Suprapubic skin (tissue), 4 donors: Measurements from ENCODE around the gene PGP. TPM values are rescaled to one million over a fixed set of nuclear protein-coding genes. Genes with fewer than 3 reads are reported as not detected.

Source experiments
- DNase-seq, 2 donors: peaks; one replicate each; pipeline ENCODE4 v3.0.0-alpha.2; 2019; ENCODE audit warnings: low spot score in 2 of 2
- H3K27ac ChIP-seq: fragments of 200-600 bp; sonication (generic); one replicate; pipeline ENCODE4 v1.5.1; 2019
- H3K27me3 ChIP-seq: fragments of 200-600 bp; sonication (generic); one replicate; pipeline ENCODE4 v1.5.1; 2019
- H3K36me3 ChIP-seq: fragments of 200-600 bp; sonication (generic); one replicate; pipeline ENCODE4 v1.5.1; 2019
- H3K4me1 ChIP-seq: fragments of 200-600 bp; sonication (generic); one replicate; pipeline ENCODE4 v1.5.1; 2019
- H3K4me3 ChIP-seq: fragments of 200-600 bp; sonication (generic); one replicate; pipeline ENCODE4 v1.5.1; 2019; ENCODE audit warnings: mild to moderate bottlenecking
- H3K9me3 ChIP-seq: fragments of 200-600 bp; sonication (generic); one replicate; pipeline ENCODE4 v1.5.1; 2019
- EP300 ChIP-seq: sonication (generic); formaldehyde crosslinking; IDR thresholded peaks from one replicate; pipeline ENCODE4 v1.6.1; 2017; ENCODE audit warnings: antibody characterized with exemption
- POLR2A ChIP-seq, 2 donors: fragments of 450-650 bp; IDR thresholded peaks; one replicate each; pipeline ENCODE4 v1.6.1; 2017; ENCODE audit warnings: antibody characterized with exemption in 2 of 2, mild to moderate bottlenecking in 2 of 2, moderate library complexity in 2 of 2
- POLR2AphosphoS5 ChIP-seq, 3 donors: sonication (generic); formaldehyde crosslinking; IDR thresholded peaks; one replicate each; pipeline ENCODE4 v1.6.1; 2017; ENCODE audit warnings: antibody characterized with exemption in 3 of 3
- WGBS: methylation state at CpG from one replicate; pipeline ENCODE4 v1.1.5; 2018; 5-methylcytosine and 5-hydroxymethylcytosine counted together
- total RNA-seq, 4 donors: library from RNA; depleted of rRNA; stranded (reverse); fragments of >200 nt; gene quantifications; one replicate each; pipeline ENCODE4 v1.1.0, GENCODE V29; 2016
- TF ChIP-seq, protein P1 (sequence below), 2 donors: fragments of 200-600 bp in 1 of 2; fragments of 450-650 bp in 1 of 2; sonication (generic) in 1 of 2; IDR thresholded peaks; one replicate each; pipeline ENCODE4 v1.5.1; 2016 to 2019; ENCODE audit warnings: antibody characterized with exemption in 2 of 2, mild to moderate bottlenecking in 1 of 2, moderate library complexity in 1 of 2

Gene PGP
- total RNA-seq, 4 donors from 2014 or later = 6.8 to 9.5 (median 7.6) TPM

DNA sequence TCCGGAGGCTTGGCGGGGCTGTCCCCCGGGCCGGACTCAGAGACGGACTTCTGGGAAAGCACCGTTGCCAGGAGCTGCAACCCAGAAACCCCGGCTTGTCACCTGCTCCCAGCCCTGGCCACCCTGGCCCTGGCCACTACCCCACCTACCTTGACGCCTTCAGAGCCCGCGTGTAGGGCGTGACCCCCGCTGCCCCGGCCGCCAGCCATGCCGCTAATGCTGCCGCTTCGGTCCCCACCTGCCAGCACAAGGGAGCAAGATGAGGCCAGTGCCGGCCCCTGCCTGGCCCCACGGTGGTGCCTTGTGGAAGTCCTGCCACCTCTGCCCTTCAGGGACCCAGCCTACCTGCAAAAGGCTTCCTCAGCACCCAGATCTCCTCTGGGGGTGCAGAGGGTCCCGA is 29.7 kb downstream of the PGP start:
- DNase-seq = no peak
- Histone ChIP-seq H3K9me3 (no peaks in the 10 kb centered on the region), H3K4me1 (peaks cover 7% of the 10 kb centered on the region), H3K27me3 (no peaks in the 10 kb centered on the region), H3K27ac (no peak overlapping the region), H3K36me3 (no peaks in the 10 kb centered on the region), H3K4me3 (no peak overlapping the region)
- 93% methylated on average over 6 of the region's 20 CpGs for WGBS
- TF ChIP-seq POLR2AphosphoS5 (IDR thresholded peaks at IDR 0.05) (no peak), POLR2A (IDR thresholded peaks at IDR 0.05) (no peak), EP300 (no peak)
- TF ChIP-seq, protein P1, sequence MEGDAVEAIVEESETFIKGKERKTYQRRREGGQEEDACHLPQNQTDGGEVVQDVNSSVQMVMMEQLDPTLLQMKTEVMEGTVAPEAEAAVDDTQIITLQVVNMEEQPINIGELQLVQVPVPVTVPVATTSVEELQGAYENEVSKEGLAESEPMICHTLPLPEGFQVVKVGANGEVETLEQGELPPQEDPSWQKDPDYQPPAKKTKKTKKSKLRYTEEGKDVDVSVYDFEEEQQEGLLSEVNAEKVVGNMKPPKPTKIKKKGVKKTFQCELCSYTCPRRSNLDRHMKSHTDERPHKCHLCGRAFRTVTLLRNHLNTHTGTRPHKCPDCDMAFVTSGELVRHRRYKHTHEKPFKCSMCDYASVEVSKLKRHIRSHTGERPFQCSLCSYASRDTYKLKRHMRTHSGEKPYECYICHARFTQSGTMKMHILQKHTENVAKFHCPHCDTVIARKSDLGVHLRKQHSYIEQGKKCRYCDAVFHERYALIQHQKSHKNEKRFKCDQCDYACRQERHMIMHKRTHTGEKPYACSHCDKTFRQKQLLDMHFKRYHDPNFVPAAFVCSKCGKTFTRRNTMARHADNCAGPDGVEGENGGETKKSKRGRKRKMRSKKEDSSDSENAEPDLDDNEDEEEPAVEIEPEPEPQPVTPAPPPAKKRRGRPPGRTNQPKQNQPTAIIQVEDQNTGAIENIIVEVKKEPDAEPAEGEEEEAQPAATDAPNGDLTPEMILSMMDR (IDR thresholded peaks at IDR 0.05) = no peak

DNA sequence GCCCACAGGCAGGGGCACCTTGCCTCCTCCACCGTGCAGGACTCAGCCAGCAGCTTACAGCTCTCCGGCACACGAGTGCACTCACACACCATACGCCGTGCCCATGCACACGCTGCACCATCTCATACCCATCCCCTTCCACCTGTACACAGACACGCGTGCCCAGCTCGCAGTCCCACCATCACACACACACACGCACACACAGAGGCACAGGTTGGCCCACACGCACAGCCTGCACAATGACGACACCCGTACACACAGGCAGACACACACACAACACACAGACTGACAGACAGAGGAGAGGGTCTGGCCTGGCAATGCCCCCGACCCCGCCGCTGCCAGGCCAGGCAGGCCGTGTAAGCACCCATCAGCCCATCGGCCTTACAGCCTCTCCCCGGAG is 30.3 kb downstream of the PGP start:
- no peaks in the 10 kb centered on the region for H3K27me3 ChIP-seq
- WGBS = 77% methylated on average over 16 of the region's 19 CpGs
- no peak overlapping the region for H3K27ac ChIP-seq
- DNase-seq = no peak
- TF ChIP-seq, protein P1 (IDR thresholded peaks at IDR 0.05) = no peak
- no peak for TF ChIP-seq POLR2AphosphoS5 (IDR thresholded peaks at IDR 0.05)
- no peak for TF ChIP-seq EP300
- TF ChIP-seq POLR2A (IDR thresholded peaks at IDR 0.05) = no peak
- no peaks in the 10 kb centered on the region for H3K9me3 ChIP-seq
- peaks cover 9% of the 10 kb centered on the region for H3K4me1 ChIP-seq
- no peaks in the 10 kb centered on the region for H3K36me3 ChIP-seq
- H3K4me3 ChIP-seq = no peak overlapping the region

DNA sequence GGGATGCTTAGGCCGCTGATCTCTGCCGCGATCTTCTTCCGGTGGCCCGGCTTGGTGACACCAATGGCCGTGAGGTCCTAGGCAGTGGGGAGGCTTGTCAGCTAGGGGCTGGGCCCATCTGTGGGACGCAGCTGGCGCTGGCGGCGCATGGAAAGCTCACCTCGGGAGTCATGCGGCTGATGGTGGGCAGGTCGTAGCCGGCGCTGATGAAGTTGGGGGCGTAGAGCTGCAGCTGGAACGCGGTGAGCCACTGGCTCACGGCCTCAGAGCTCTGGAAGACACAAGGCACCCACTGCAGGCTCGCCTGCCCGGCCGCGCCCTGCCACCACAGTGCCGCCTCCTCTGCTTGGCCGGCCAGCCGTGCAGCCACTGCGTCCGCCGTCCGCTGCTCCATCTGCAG is 31.0 kb downstream of the PGP start:
- WGBS = 95% methylated on average over 23 of the region's 30 CpGs
- Histone ChIP-seq H3K36me3 (no peaks in the 10 kb centered on the region), H3K4me3 (no peak overlapping the region), H3K27me3 (no peaks in the 10 kb centered on the region), H3K27ac (no peak overlapping the region), H3K4me1 (peaks cover 13% of the 10 kb centered on the region), H3K9me3 (no peaks in the 10 kb centered on the region)
- TF ChIP-seq EP300 (no peak), POLR2A (IDR thresholded peaks at IDR 0.05) (no peak), POLR2AphosphoS5 (IDR thresholded peaks at IDR 0.05) (no peak)
- TF ChIP-seq, protein P1 (IDR thresholded peaks at IDR 0.05) = no peak
- no peak for DNase-seq

DNA sequence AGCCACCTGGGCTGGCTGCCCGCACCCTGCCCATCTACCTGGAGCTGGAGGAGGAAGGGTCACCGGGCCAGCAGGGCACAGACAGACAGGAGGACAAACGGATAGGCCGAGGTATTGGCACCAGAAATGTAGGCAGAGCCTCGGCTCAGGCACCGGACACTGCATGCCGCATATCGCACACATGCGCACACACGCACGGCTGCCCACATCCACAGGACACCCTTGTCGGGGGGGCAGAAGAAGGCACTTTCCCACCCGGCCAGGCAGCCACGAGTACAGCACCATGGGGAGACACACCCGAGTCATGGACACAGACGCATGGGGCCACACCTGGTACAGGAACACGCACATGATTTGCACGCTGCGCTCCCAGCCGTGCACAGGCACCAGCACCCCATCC is 32.7 kb downstream of the PGP start:
- Histone ChIP-seq H3K9me3 (no peaks in the 10 kb centered on the region), H3K27ac (no peak overlapping the region), H3K4me3 (no peak overlapping the region), H3K4me1 (peaks cover 13% of the 10 kb centered on the region), H3K36me3 (peaks cover 10% of the 10 kb centered on the region), H3K27me3 (no peaks in the 10 kb centered on the region)
- TF ChIP-seq EP300 (no peak), POLR2AphosphoS5 (IDR thresholded peaks at IDR 0.05) (no peak), POLR2A (IDR thresholded peaks at IDR 0.05) (no peak)
- TF ChIP-seq, protein P1 (IDR thresholded peaks at IDR 0.05) = no peak
- WGBS = 98% methylated on average over 10 of the region's 20 CpGs
- DNase-seq = no peak

DNA sequence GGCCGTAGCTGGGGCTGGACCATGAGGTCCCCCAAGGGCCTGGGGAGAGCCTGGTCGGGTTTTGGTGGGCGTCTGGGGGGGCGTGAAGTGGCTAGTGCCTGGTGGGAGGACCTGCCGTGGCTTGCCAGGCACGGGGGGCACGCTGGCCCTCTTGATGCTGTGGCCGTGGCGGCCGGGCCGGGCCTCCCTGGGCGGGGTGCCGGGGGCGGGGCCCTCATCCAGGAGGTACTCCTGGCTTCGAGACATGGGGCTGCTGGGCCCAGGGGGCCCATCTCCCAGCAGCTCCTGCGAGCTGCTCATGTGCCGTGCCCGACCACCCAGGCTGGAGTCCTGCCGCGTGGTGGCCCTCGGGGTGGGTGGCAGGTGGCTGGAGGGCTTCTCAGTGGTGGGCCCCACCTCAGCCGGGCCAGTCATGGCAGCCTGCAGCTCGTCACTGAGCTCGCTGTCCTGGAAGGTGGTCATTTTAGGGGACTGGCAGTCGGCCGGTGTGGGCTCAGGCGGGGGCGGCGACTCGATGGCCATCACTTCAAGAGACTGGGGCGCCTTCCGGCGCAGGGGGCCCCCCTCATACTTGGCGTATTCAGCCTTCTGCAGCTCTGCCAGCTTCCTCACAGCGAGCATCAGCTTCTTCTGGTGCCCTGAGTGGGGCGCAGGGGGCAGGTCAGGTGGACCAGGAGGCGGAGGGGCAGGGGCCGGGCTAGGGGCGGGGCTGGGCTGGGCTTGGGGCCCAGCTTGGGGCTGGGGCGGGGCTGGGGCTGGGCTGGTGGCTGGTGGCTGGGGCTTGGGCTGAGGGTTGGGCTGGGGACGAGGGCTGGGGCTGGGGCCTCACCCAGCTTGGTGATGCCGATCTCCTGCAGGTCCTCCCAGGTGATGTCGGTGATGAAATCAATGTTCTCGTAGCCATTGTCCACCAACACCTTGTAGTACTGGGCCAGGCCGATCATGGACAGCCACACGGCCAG is 33.4 kb downstream of the PGP start:
- WGBS = 82% methylated on average over 19 of the region's 46 CpGs
- H3K4me3 ChIP-seq = no peak overlapping the region
- H3K27ac ChIP-seq = no peak overlapping the region
- TF ChIP-seq EP300 (no peak), POLR2A (IDR thresholded peaks at IDR 0.05) (no peak), POLR2AphosphoS5 (IDR thresholded peaks at IDR 0.05) (no peak)
- TF ChIP-seq, protein P1 (IDR thresholded peaks at IDR 0.05) = no peak
- H3K36me3 ChIP-seq = peaks cover 18% of the 10 kb centered on the region
- no peaks in the 10 kb centered on the region for H3K9me3 ChIP-seq
- H3K27me3 ChIP-seq = no peaks in the 10 kb centered on the region
- no peak for DNase-seq
- H3K4me1 ChIP-seq = peaks cover 13% of the 10 kb centered on the region
